ENCODE results near the gene RAPGEF6. TPM values are rescaled to one million over a fixed set of nuclear protein-coding genes. Genes with fewer than 3 reads are reported as not detected.

RAPGEF6 gene
- total RNA-seq, 1 experiment from 2014 or later: 26.1 TPM

GRCh38 chr5:131511934-131512333 lies 123.1 kb downstream of the RAPGEF6 start:
- intact Hi-C loops (cut with micrococcal nuclease; ENCODE audit: unreplicated experiment): no loop called here
- ChIA-PET POLR2A (ENCODE audit: low non-redundant PET) (interaction anchor here (0.6 kb wide), 1 partner anchor 489 kb away, joined by 5 read pairs; no protein-coding TSS in a partner anchor), CTCF (no interaction called here)
- no peak overlapping the region for H3K4me3 ChIP-seq (ENCODE audit: low read depth, low read length, poor library complexity, severe bottlenecking)
- H3K36me3 ChIP-seq (ENCODE audit: insufficient read depth, low read length, poor library complexity, severe bottlenecking): peaks cover 10% of the 10 kb centered on the region
- H3K4me1 ChIP-seq (ENCODE audit: insufficient read depth, low read length, poor library complexity, severe bottlenecking): peaks cover 13% of the 10 kb centered on the region
- DNase-seq (ENCODE audit: low spot score): no peak
- BruUV-seq (replicated peaks): no TSS peak
- H3K27ac ChIP-seq (ENCODE audit: low read depth, low read length, poor library complexity, severe bottlenecking): no peak overlapping the region
- H3K9me3 ChIP-seq (ENCODE audit: low read depth, low read length, poor library complexity, severe bottlenecking): no peaks in the 10 kb centered on the region
- no peaks in the 10 kb centered on the region for H3K27me3 ChIP-seq (replicated peaks; ENCODE audit: insufficient read depth, low read depth, low read length, poor library complexity)
- TF ChIP-seq EZH2 (IDR thresholded peaks at IDR 0.05; ENCODE audit: borderline replicate concordance, low read depth, low read length, poor library complexity, severe bottlenecking): no peak
- TF ChIP-seq, protein P1, sequence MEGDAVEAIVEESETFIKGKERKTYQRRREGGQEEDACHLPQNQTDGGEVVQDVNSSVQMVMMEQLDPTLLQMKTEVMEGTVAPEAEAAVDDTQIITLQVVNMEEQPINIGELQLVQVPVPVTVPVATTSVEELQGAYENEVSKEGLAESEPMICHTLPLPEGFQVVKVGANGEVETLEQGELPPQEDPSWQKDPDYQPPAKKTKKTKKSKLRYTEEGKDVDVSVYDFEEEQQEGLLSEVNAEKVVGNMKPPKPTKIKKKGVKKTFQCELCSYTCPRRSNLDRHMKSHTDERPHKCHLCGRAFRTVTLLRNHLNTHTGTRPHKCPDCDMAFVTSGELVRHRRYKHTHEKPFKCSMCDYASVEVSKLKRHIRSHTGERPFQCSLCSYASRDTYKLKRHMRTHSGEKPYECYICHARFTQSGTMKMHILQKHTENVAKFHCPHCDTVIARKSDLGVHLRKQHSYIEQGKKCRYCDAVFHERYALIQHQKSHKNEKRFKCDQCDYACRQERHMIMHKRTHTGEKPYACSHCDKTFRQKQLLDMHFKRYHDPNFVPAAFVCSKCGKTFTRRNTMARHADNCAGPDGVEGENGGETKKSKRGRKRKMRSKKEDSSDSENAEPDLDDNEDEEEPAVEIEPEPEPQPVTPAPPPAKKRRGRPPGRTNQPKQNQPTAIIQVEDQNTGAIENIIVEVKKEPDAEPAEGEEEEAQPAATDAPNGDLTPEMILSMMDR (conservative IDR thresholded peaks at IDR 0.05; ENCODE audit: low read depth, low read length): no peak

DNA sequence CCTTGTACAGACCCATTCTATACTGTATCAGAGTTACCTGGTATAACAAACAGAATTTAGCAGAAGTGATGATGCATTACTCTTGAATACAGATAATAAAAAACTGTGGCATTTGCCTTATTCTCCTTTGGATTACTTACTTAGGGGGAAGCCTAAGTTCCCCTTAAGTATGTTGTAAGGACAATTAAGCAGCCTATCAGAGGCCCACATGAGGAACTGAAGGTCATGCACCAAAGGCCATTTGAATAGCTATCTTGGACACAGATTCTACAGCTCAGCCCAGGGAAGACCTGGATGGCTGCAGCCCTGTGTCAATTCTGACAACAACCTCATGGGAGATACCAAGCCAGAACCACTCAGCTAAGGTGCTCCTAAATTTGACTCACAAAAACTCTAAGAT lies 125.2 kb downstream of the RAPGEF6 start:
- CTCF ChIA-PET: no interaction called here
- intact Hi-C loops (cut with micrococcal nuclease; ENCODE audit: unreplicated experiment): no loop called here
- H3K4me1 ChIP-seq (ENCODE audit: insufficient read depth, low read length, poor library complexity, severe bottlenecking): peaks cover 4% of the 10 kb centered on the region
- DNase-seq (ENCODE audit: low spot score): no peak
- no TSS peak for BruUV-seq (replicated peaks)
- TF ChIP-seq, protein P1 (conservative IDR thresholded peaks at IDR 0.05; ENCODE audit: low read depth, low read length): no peak
- TF ChIP-seq EZH2 (IDR thresholded peaks at IDR 0.05; ENCODE audit: borderline replicate concordance, low read depth, low read length, poor library complexity, severe bottlenecking): no peak
- H3K36me3 ChIP-seq (ENCODE audit: insufficient read depth, low read length, poor library complexity, severe bottlenecking): peaks cover 10% of the 10 kb centered on the region
- no peaks in the 10 kb centered on the region for H3K9me3 ChIP-seq (ENCODE audit: low read depth, low read length, poor library complexity, severe bottlenecking)
- POLR2A ChIA-PET (ENCODE audit: low non-redundant PET): no interaction called here
- no peak overlapping the region for H3K4me3 ChIP-seq (ENCODE audit: low read depth, low read length, poor library complexity, severe bottlenecking)
- H3K27me3 ChIP-seq (replicated peaks; ENCODE audit: insufficient read depth, low read depth, low read length, poor library complexity): no peaks in the 10 kb centered on the region
- H3K27ac ChIP-seq (ENCODE audit: low read depth, low read length, poor library complexity, severe bottlenecking): no peak overlapping the region

- H3K27ac ChIP-seq (ENCODE audit: low read depth, low read length, poor library complexity, severe bottlenecking): no peak overlapping the region
Measured at GRCh38 chr5:131505237-131505908, 129.7 kb downstream of the RAPGEF6 start.

More at GRCh38 chr5:131505237-131505908, 129.7 kb downstream of the RAPGEF6 start:
- Histone ChIP-seq H3K36me3 (ENCODE audit: insufficient read depth, low read length, poor library complexity, severe bottlenecking) (peaks cover 10% of the 10 kb centered on the region), H3K27me3 (replicated peaks; ENCODE audit: insufficient read depth, low read depth, low read length, poor library complexity) (no peaks in the 10 kb centered on the region), H3K4me3 (ENCODE audit: low read depth, low read length, poor library complexity, severe bottlenecking) (no peak overlapping the region), H3K4me1 (ENCODE audit: insufficient read depth, low read length, poor library complexity, severe bottlenecking) (no peaks in the 10 kb centered on the region), H3K9me3 (ENCODE audit: low read depth, low read length, poor library complexity, severe bottlenecking) (no peaks in the 10 kb centered on the region)
- ChIA-PET CTCF (no interaction called here), POLR2A (ENCODE audit: low non-redundant PET) (no interaction called here)
- TF ChIP-seq, protein P1 (conservative IDR thresholded peaks at IDR 0.05; ENCODE audit: low read depth, low read length): no peak
- TF ChIP-seq EZH2 (IDR thresholded peaks at IDR 0.05; ENCODE audit: borderline replicate concordance, low read depth, low read length, poor library complexity, severe bottlenecking): no peak
- intact Hi-C loops (cut with micrococcal nuclease; ENCODE audit: unreplicated experiment): no loop called here
- DNase-seq (ENCODE audit: low spot score): no peak
- BruUV-seq (replicated peaks): no TSS peak

All from A673 (cell line).